ENCODE results near the gene MED14. TPM values are rescaled to one million over a fixed set of nuclear protein-coding genes. Genes with fewer than 3 reads are reported as not detected.

MED14 gene
- total and polyA plus RNA-seq, 2 of the 4 experiments (the other 2 are of a cell fraction): 17.6 to 25.9 TPM

DNA sequence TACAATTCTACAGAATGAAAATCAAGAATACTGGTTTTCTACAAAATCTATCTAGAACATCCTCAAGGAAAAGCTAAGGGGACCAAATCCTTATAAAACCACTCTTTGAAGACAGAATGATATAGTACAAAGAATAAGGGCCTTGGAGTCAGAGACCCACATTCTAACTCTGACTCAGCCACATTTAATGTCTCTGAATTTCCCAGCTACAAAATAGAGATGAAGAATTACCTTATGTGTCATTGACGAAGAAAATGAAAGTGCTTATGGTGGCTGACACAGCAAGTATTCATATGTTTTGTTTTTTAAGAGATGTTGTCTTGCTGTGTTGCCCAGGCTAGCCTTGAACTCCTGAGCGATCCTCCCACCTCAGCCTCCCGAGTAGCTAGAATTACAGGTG lies 52.1 kb downstream of the MED14 start:
- dilution Hi-C loops (cut with HindIII; ENCODE audit: low sequenced_read_pairs, unreplicated experiment): no loop called here
- no peak overlapping the region for H3K14ac ChIP-seq (replicated peaks; ENCODE audit: low read depth, low read length)
- peaks cover 8% of the 10 kb centered on the region for H3K27me3 ChIP-seq (ENCODE audit: control insufficient read depth, insufficient read depth, low read length)
- H2BK15ac ChIP-seq (ENCODE audit: low read depth, low read length): no peak overlapping the region
- H3K23ac ChIP-seq (ENCODE audit: low read depth, low read length): no peak overlapping the region
- H4K20me1 ChIP-seq (ENCODE audit: insufficient read depth, low read length): no peaks in the 10 kb centered on the region
- H4K91ac ChIP-seq (ENCODE audit: insufficient read depth, low read depth, low read length): no peak overlapping the region
- ChIA-PET CTCF (interaction anchor here (0.6 kb wide), 2 partner anchors 9 to 326 kb away, joined by 3 to 8 read pairs; no protein-coding TSS in a partner anchor), POLR2A (ENCODE audit: unreplicated experiment) (no interaction called here)
- H3K79me1 ChIP-seq (ENCODE audit: low read depth in 1 of 2, low read length in 2 of 2): peaks cover 2 to 4% of the 10 kb centered on the region in 2 experiments; a peak in 1 of 4 replicates
- ATAC-seq (ENCODE audit: low read depth): no peak
- H2BK120ac ChIP-seq (ENCODE audit: low read depth, low read length): no peak overlapping the region
- in situ Hi-C loops (cut with MboI; ENCODE audit: low sequenced_read_pairs): no loop called here
- DNase-seq: no peak
- TF ChIP-seq, protein P1, sequence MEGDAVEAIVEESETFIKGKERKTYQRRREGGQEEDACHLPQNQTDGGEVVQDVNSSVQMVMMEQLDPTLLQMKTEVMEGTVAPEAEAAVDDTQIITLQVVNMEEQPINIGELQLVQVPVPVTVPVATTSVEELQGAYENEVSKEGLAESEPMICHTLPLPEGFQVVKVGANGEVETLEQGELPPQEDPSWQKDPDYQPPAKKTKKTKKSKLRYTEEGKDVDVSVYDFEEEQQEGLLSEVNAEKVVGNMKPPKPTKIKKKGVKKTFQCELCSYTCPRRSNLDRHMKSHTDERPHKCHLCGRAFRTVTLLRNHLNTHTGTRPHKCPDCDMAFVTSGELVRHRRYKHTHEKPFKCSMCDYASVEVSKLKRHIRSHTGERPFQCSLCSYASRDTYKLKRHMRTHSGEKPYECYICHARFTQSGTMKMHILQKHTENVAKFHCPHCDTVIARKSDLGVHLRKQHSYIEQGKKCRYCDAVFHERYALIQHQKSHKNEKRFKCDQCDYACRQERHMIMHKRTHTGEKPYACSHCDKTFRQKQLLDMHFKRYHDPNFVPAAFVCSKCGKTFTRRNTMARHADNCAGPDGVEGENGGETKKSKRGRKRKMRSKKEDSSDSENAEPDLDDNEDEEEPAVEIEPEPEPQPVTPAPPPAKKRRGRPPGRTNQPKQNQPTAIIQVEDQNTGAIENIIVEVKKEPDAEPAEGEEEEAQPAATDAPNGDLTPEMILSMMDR (conservative IDR thresholded peaks at IDR 0.05; ENCODE audit: low read depth, low read length): no peak
- TF ChIP-seq FOS (IDR thresholded peaks at IDR 0.05; ENCODE audit: low read depth, low read length): no peak
- TF ChIP-seq, protein P2, sequence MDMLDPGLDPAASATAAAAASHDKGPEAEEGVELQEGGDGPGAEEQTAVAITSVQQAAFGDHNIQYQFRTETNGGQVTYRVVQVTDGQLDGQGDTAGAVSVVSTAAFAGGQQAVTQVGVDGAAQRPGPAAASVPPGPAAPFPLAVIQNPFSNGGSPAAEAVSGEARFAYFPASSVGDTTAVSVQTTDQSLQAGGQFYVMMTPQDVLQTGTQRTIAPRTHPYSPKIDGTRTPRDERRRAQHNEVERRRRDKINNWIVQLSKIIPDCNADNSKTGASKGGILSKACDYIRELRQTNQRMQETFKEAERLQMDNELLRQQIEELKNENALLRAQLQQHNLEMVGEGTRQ (IDR thresholded peaks at IDR 0.05; ENCODE audit: low read depth, low read length): no peak
- no peak for TF ChIP-seq MAZ (IDR thresholded peaks at IDR 0.05; ENCODE audit: borderline replicate concordance, low read depth, low read length)
- TF ChIP-seq SMC3 (IDR thresholded peaks at IDR 0.05; ENCODE audit: low read depth, low read length): no peak
- no peaks in the 10 kb centered on the region for H3K4me1 ChIP-seq (ENCODE audit: control insufficient read depth, insufficient read depth, low read length)
- H2BK5ac ChIP-seq (ENCODE audit: low read depth, low read length, poor library complexity, severe bottlenecking): no peak overlapping the region
- H2BK20ac ChIP-seq (ENCODE audit: low read depth, low read length): no peak overlapping the region
- H3K4me3 ChIP-seq (ENCODE audit: insufficient read depth, low read depth, low read length): no peak overlapping the region
- WGBS, 2 experiments (ENCODE audit: extremely low coverage in 2 of 2, insufficient read length in 1 of 2): no CpG with 5 or more reads among the region's 3 CpGs
- no peaks in the 10 kb centered on the region for H3K9me3 ChIP-seq (ENCODE audit: control insufficient read depth, insufficient read depth, low read length)
- intact Hi-C loops (cut with micrococcal nuclease): no loop called here
- no peak overlapping the region for H3K9ac ChIP-seq (ENCODE audit: low read depth, low read length)
- no peak overlapping the region for H3K4me2 ChIP-seq (ENCODE audit: low read depth, low read length)
- peaks cover 15% of the 10 kb centered on the region for H3K36me3 ChIP-seq (ENCODE audit: control insufficient read depth, insufficient read depth, low read length)
- H2AFZ ChIP-seq (replicated peaks; ENCODE audit: low read length, poor library complexity): no peak overlapping the region
- no peak overlapping the region for H3K56ac ChIP-seq (ENCODE audit: extremely low read depth, insufficient read depth, low read length)
- no peak overlapping the region for H4K5ac ChIP-seq (ENCODE audit: low read depth, low read length)
- no peak overlapping the region for H3K4ac ChIP-seq (ENCODE audit: low read depth, low read length)
- no peak overlapping the region for H3K18ac ChIP-seq (ENCODE audit: low read depth, low read length)
- no peak overlapping the region for H4K8ac ChIP-seq (ENCODE audit: low read depth in 2 of 2, low read length in 2 of 2)
- no peak overlapping the region for H3K27ac ChIP-seq (ENCODE audit: insufficient read depth, low read length)
- no peaks in the 10 kb centered on the region for H3K9me1 ChIP-seq (ENCODE audit: insufficient read depth, low read length)
- H2AK9ac ChIP-seq (replicated peaks; ENCODE audit: low read depth, low read length, poor library complexity): no peak overlapping the region
- BruUV-seq (replicated peaks): no TSS peak
- H2AK5ac ChIP-seq (ENCODE audit: low read depth, low read length): no peak overlapping the region

All from IMR-90 (cell line).